HCT116 (cell line): ENCODE measurements around the gene MAJIN. TPM values are rescaled to one million over a fixed set of nuclear protein-coding genes. Genes with fewer than 3 reads are reported as not detected.

Experiments used
- ATAC-seq: fragments of 200-7000 bp; cut with Tn5 transposase; 2 replicates; pipeline ENCODE4 v1.9.1; 2020; ENCODE audit warnings: mild to moderate bottlenecking, moderate library complexity
- BruUV-seq: library from RNA; stranded (reverse); fragments of 400-500 nt; replicated peaks from 2 replicates; lab custom pipeline; 2021; lab: Mats Ljungman, UMichigan
- CTCF ChIA-PET: fragments of 300-600 bp; sonication (Branson Sonifier 250); formaldehyde crosslinking; loops from one replicate; lab custom pipeline; 2021; ENCODE audit warnings: antibody characterized with exemption; lab: Charles Lee
- POLR2A ChIA-PET: fragments of 300-600, 350-600 bp; sonication (Branson Sonifier 250); formaldehyde crosslinking; loops from one replicate; lab custom pipeline; 2021; ENCODE audit warnings: antibody characterized with exemption; lab: Charles Lee
- RAD21 ChIA-PET, 2 experiments: fragments of 300-600 bp; sonication (Branson Sonifier 250); formaldehyde crosslinking; loops; one replicate each; lab custom pipeline; 2023; ENCODE audit warnings: low total read pairs in 2 of 2; ENCODE audit not compliant: uncharacterized antibody in 2 of 2, unreplicated experiment in 2 of 2, low non-redundant PET in 1 of 2; lab: Charles Lee
- DNase-seq: peaks from one replicate; pipeline ENCODE4 v3.0.0-alpha.2; 2010; ENCODE audit warnings: low read depth, low spot score
- H2AFZ ChIP-seq: fragments of 200-600 bp; shearing (Covaris generic), sonication (generic); 2 replicates; pipeline ENCODE4 v1.6.1; 2017; ENCODE audit warnings: low read depth, mixed run types, mixed read lengths, antibody characterized with exemption, low read length; ENCODE audit not compliant: poor library complexity, severe bottlenecking
- H3K27ac ChIP-seq: 2 replicates; pipeline ENCODE4 v1.5.1; 2012; ENCODE audit warnings: low read depth, low read length
- H3K27me3 ChIP-seq: fragments of 200-600 bp; sonication (generic); 2 replicates; pipeline ENCODE4 v1.6.1; 2016; ENCODE audit warnings: mixed run types, low read length, mixed read lengths; ENCODE audit not compliant: insufficient read depth
- H3K36me3 ChIP-seq, 2 experiments: fragments of 200-500 bp in 1 of 2; fragments of 200-600 bp in 1 of 2; sonication (Bioruptor generic) in 1 of 2; sonication (generic) in 1 of 2; 2 replicates each; pipeline versions ENCODE4 v1.5.1 to v1.6.1; 2014 to 2016; ENCODE audit warnings: low read length in 2 of 2, inconsistent platforms in 1 of 2, mixed read lengths in 1 of 2, mixed run types in 1 of 2; ENCODE audit not compliant: insufficient read depth in 2 of 2, control insufficient read depth in 1 of 2
- H3K4me1 ChIP-seq, 2 experiments: fragments of 200-600 bp in 1 of 2; sonication (generic) in 1 of 2; 2 replicates each; pipeline versions ENCODE4 v1.5.1 to v1.6.1; 2012 to 2017; ENCODE audit warnings: low read length in 2 of 2, inconsistent platforms in 1 of 2, mild to moderate bottlenecking in 1 of 2, mixed read lengths in 1 of 2, mixed run types in 1 of 2, moderate library complexity in 1 of 2; ENCODE audit not compliant: insufficient read depth in 2 of 2, control insufficient read depth in 1 of 2
- H3K4me2 ChIP-seq: fragments of 200-600 bp; sonication (generic); 2 replicates; pipeline ENCODE4 v1.6.1; 2017; ENCODE audit warnings: mixed run types, low read length, mixed read lengths
- H3K4me3 ChIP-seq, 2 experiments: fragments of 200-600 bp in 1 of 2; sonication (generic) in 1 of 2; replicated peaks in 1 of 2; 2 replicates each; pipeline ENCODE4 v1.5.1; 2011 to 2016; ENCODE audit warnings: low read length in 2 of 2, control low read depth in 1 of 2, low read depth in 1 of 2, mild to moderate bottlenecking in 1 of 2, mixed read lengths in 1 of 2, mixed run types in 1 of 2
- H3K79me2 ChIP-seq: fragments of 200-600 bp; sonication (generic); 2 replicates; pipeline ENCODE4 v1.6.1; 2017; ENCODE audit warnings: mild to moderate bottlenecking, mixed run types, low read length, moderate library complexity, mixed read lengths; ENCODE audit not compliant: insufficient read depth
- H3K9ac ChIP-seq: fragments of 200-600 bp; sonication (generic); 2 replicates; pipeline ENCODE4 v1.6.1; 2016; ENCODE audit warnings: low read length, mixed read lengths
- H3K9me2 ChIP-seq: fragments of 200-600 bp; sonication (generic), shearing (Covaris generic); 2 replicates; pipeline ENCODE4 v1.6.1; 2017; ENCODE audit warnings: mixed run types, mild to moderate bottlenecking, moderate library complexity; ENCODE audit not compliant: insufficient read depth
- H3K9me3 ChIP-seq, 2 experiments: fragments of 200-500 bp in 1 of 2; fragments of 200-600 bp in 1 of 2; sonication (Bioruptor generic) in 1 of 2; sonication (generic) in 1 of 2; 2 replicates each; pipeline ENCODE4 v1.6.1; 2014 to 2017; ENCODE audit warnings: low read length in 2 of 2, mixed read lengths in 2 of 2, inconsistent platforms in 1 of 2, low read depth in 1 of 2, mild to moderate bottlenecking in 1 of 2, mixed run types in 1 of 2, moderate library complexity in 1 of 2; ENCODE audit not compliant: control insufficient read depth in 1 of 2, insufficient read depth in 1 of 2
- H4K20me1 ChIP-seq: fragments of 200-600 bp; sonication (generic), shearing (Covaris generic); 2 replicates; pipeline ENCODE4 v1.6.1; 2017; ENCODE audit warnings: mixed run types, mild to moderate bottlenecking, moderate library complexity; ENCODE audit not compliant: insufficient read depth
- CBX3 ChIP-seq: IDR thresholded peaks from 2 replicates; pipeline ENCODE4 v1.6.1; 2012; ENCODE audit warnings: low read depth
- EGR1 ChIP-seq: IDR thresholded peaks from 2 replicates; pipeline ENCODE4 v1.6.1; 2012; ENCODE audit warnings: low read depth
- ELF1 ChIP-seq: IDR thresholded peaks from 2 replicates; pipeline ENCODE4 v1.6.1; 2012; ENCODE audit warnings: low read depth, borderline replicate concordance
- EZH2 ChIP-seq: fragments of 200-600 bp; sonication (generic); IDR thresholded peaks from 2 replicates; pipeline ENCODE4 v1.6.1; 2017; ENCODE audit warnings: antibody characterized with exemption, mixed run types
- EZH2phosphoT487 ChIP-seq: fragments of 200-600 bp; IDR thresholded peaks from 2 replicates; pipeline ENCODE4 v1.6.1; 2018; ENCODE audit warnings: antibody characterized with exemption, borderline replicate concordance
- JUND ChIP-seq: IDR thresholded peaks from 2 replicates; pipeline ENCODE4 v1.6.1; 2012
- MAX ChIP-seq: IDR thresholded peaks from 2 replicates; pipeline ENCODE4 v1.6.1; 2012
- POLR2A ChIP-seq: IDR thresholded peaks from 2 replicates; pipeline ENCODE4 v1.7.0; 2011; ENCODE audit warnings: borderline replicate concordance; ENCODE audit not compliant: insufficient read depth, insufficient read length; ENCODE audit errors: extremely low read depth
- RAD21 ChIP-seq: IDR thresholded peaks from 2 replicates; pipeline ENCODE4 v1.6.1; 2012; ENCODE audit warnings: low read depth, mild to moderate bottlenecking
- SIN3A ChIP-seq: IDR thresholded peaks from 2 replicates; pipeline ENCODE4 v1.6.1; 2012; ENCODE audit warnings: low read depth
- SP1 ChIP-seq: IDR thresholded peaks from 2 replicates; pipeline ENCODE4 v1.6.1; 2012; ENCODE audit warnings: low read depth
- SRF ChIP-seq: IDR thresholded peaks from 2 replicates; pipeline ENCODE4 v1.6.1; 2012; ENCODE audit warnings: low read depth
- TCF7L2 ChIP-seq: IDR thresholded peaks from 2 replicates; pipeline ENCODE4 v1.7.0; 2011; ENCODE audit warnings: borderline replicate concordance, inconsistent platforms; ENCODE audit not compliant: insufficient read depth, insufficient read length; ENCODE audit errors: extremely low read depth
- YY1 ChIP-seq: IDR thresholded peaks from 2 replicates; pipeline ENCODE4 v1.6.1; 2011; ENCODE audit warnings: low read length, low read depth, moderate library complexity, mild to moderate bottlenecking; ENCODE audit not compliant: insufficient replicate concordance; ENCODE audit errors: extremely low read depth
- ZBTB33 ChIP-seq: IDR thresholded peaks from 2 replicates; pipeline ENCODE4 v1.6.1; 2011; ENCODE audit warnings: mild to moderate bottlenecking, low read length, moderate library complexity; ENCODE audit not compliant: insufficient replicate concordance; ENCODE audit errors: extremely low read depth
- ZFX ChIP-seq: fragments of 450-650 bp; IDR thresholded peaks from 2 replicates; pipeline ENCODE4 v1.6.1; 2017
- ZNF274 ChIP-seq: fragments of 200-500 bp; sonication (Bioruptor generic); IDR thresholded peaks from 2 replicates; pipeline ENCODE4 v1.6.1; 2014; ENCODE audit warnings: mild to moderate bottlenecking, low read depth, low read length, inconsistent platforms
- intact Hi-C: fragments of 100-400 bp; cut with micrococcal nuclease; formaldehyde crosslinking; loops from 2 replicates; pipeline ENCODE4 v1.10.0; 2022
- total RNA-seq: library from RNA; stranded (reverse); gene quantifications from one replicate; pipeline ENCODE4 v1.2.1, GENCODE V29; 2021; ENCODE audit not compliant: unreplicated experiment
- TF ChIP-seq, protein P1 (sequence below): IDR thresholded peaks from 2 replicates; pipeline ENCODE4 v1.6.1; 2012; ENCODE audit warnings: low read depth
- TF ChIP-seq, protein P2 (sequence below), 3 experiments: fragments of 200-600 bp in 1 of 3; sonication (generic) in 1 of 3; IDR thresholded peaks in 2 of 3; conservative IDR thresholded peaks in 1 of 3; 2 replicates each; pipeline ENCODE4 v1.5.1; 2012 to 2017; ENCODE audit warnings: low read depth in 2 of 3, low read length in 2 of 3, antibody characterized with exemption in 1 of 3, borderline replicate concordance in 1 of 3, control low read depth in 1 of 3, mild to moderate bottlenecking in 1 of 3, mixed read lengths in 1 of 3, mixed run types in 1 of 3, moderate library complexity in 1 of 3; ENCODE audit not compliant: insufficient read depth in 1 of 3
- TF ChIP-seq, protein P3 (sequence below): IDR thresholded peaks from 2 replicates; pipeline ENCODE4 v1.6.1; 2012

MAJIN gene
- total RNA-seq, 1 experiment from 2014 or later, result not detected

DNA sequence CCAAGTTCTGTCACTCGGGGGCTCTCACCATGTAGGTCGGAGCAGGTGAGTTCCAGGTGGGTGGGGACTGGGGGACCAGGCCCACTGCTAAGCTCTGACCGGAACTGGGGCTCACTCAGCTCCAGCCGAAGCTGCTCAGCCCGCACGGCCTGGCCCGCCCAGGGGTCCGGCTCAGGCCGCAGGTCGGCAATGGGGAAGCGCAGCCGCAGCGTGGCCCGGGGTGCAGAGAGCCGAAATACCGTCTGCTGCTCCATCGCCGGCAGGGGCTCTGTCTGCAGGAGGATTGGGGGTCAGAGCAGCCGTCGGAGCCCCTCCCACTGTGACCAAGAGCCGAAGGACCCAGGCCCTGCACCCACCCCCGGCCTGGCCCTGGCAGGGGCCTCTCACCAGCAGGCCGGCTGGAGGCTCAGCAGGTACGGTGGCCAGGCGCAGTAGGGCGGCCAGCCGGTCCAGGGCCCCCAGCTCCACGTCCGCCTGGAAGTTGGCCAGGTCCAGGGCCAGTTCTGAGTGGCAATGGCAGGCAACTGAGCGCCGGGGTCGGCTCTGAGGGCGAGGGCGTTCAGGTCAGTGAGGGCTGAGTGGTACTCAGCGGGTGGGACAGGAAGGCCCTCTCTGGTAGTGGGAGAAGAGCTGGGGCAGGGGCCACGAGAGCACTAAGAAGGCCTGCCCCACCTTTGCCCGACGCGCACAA is 62.1 kb downstream of the MAJIN start:
- RAD21 ChIA-PET, result no interaction called here
- no TSS peak for BruUV-seq
- Histone ChIP-seq H3K27me3 (no peaks in the 10 kb centered on the region), H3K79me2 (no peaks in the 10 kb centered on the region), H3K4me1 (no peaks in the 10 kb centered on the region), H3K36me3 (peaks cover 0 to 10% of the 10 kb centered on the region in 2 experiments; a peak in 2 of 4 replicates), H3K27ac (no peak overlapping the region), H3K4me2 (no peak overlapping the region), H3K9me2 (no peaks in the 10 kb centered on the region), H3K4me3 (no peak overlapping the region), H3K9me3 (no peaks in the 10 kb centered on the region), H4K20me1 (no peaks in the 10 kb centered on the region), H2AFZ (no peak overlapping the region), H3K9ac (no peak overlapping the region)
- POLR2A ChIA-PET, result no interaction called here
- CTCF ChIA-PET, result no interaction called here
- intact Hi-C loops, result loop anchor here (10.0 kb wide), 1 partner anchor 205 kb away; the partner anchor contains the start of genes TM7SF2 and ZNHIT2
- TF ChIP-seq JUND, result no peak
- TF ChIP-seq ZBTB33, result no peak
- TF ChIP-seq, protein P1, sequence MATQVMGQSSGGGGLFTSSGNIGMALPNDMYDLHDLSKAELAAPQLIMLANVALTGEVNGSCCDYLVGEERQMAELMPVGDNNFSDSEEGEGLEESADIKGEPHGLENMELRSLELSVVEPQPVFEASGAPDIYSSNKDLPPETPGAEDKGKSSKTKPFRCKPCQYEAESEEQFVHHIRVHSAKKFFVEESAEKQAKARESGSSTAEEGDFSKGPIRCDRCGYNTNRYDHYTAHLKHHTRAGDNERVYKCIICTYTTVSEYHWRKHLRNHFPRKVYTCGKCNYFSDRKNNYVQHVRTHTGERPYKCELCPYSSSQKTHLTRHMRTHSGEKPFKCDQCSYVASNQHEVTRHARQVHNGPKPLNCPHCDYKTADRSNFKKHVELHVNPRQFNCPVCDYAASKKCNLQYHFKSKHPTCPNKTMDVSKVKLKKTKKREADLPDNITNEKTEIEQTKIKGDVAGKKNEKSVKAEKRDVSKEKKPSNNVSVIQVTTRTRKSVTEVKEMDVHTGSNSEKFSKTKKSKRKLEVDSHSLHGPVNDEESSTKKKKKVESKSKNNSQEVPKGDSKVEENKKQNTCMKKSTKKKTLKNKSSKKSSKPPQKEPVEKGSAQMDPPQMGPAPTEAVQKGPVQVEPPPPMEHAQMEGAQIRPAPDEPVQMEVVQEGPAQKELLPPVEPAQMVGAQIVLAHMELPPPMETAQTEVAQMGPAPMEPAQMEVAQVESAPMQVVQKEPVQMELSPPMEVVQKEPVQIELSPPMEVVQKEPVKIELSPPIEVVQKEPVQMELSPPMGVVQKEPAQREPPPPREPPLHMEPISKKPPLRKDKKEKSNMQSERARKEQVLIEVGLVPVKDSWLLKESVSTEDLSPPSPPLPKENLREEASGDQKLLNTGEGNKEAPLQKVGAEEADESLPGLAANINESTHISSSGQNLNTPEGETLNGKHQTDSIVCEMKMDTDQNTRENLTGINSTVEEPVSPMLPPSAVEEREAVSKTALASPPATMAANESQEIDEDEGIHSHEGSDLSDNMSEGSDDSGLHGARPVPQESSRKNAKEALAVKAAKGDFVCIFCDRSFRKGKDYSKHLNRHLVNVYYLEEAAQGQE, result no peak
- no peak for TF ChIP-seq YY1
- TF ChIP-seq EGR1, result no peak
- no peak for TF ChIP-seq EZH2phosphoT487
- no peak for TF ChIP-seq SRF
- no peak for TF ChIP-seq ZFX
- no peak for TF ChIP-seq ELF1
- no peak for TF ChIP-seq ZNF274
- no peak for TF ChIP-seq TCF7L2
- TF ChIP-seq, protein P2, sequence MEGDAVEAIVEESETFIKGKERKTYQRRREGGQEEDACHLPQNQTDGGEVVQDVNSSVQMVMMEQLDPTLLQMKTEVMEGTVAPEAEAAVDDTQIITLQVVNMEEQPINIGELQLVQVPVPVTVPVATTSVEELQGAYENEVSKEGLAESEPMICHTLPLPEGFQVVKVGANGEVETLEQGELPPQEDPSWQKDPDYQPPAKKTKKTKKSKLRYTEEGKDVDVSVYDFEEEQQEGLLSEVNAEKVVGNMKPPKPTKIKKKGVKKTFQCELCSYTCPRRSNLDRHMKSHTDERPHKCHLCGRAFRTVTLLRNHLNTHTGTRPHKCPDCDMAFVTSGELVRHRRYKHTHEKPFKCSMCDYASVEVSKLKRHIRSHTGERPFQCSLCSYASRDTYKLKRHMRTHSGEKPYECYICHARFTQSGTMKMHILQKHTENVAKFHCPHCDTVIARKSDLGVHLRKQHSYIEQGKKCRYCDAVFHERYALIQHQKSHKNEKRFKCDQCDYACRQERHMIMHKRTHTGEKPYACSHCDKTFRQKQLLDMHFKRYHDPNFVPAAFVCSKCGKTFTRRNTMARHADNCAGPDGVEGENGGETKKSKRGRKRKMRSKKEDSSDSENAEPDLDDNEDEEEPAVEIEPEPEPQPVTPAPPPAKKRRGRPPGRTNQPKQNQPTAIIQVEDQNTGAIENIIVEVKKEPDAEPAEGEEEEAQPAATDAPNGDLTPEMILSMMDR (IDR thresholded peaks at IDR 0.05 in 2 of 3, conservative IDR thresholded peaks at IDR 0.05 in 1 of 3; ENCODE audit: borderline replicate concordance in 1 of 3, insufficient read depth in 1 of 3, low read depth in 2 of 3, low read length in 2 of 3), result no peak
- TF ChIP-seq MAX, result no peak
- TF ChIP-seq EZH2, result no peak
- TF ChIP-seq, protein P3, sequence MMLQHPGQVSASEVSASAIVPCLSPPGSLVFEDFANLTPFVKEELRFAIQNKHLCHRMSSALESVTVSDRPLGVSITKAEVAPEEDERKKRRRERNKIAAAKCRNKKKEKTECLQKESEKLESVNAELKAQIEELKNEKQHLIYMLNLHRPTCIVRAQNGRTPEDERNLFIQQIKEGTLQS, result no peak
- TF ChIP-seq SIN3A, result no peak
- no peak for TF ChIP-seq SP1
- TF ChIP-seq CBX3, result no peak
- no peak for TF ChIP-seq POLR2A
- no peak for TF ChIP-seq RAD21
- DNase-seq (no peak), ATAC-seq (no peak)
